NB4 (cell line): ENCODE data around the gene IFI6.
"Not testable (repeated sequence)": the region's sequence is repeated elsewhere in the genome, so short reads cannot be mapped to it uniquely, and the experiment has no call there.

ENCODE experiments used
- DNase-seq: peaks from one replicate; pipeline ENCODE4 v3.0.0; 2010; ENCODE audit warnings: low read depth
- H3K4me3 ChIP-seq: one replicate; pipeline ENCODE4 v1.5.1; 2011; ENCODE audit warnings: mild to moderate bottlenecking, low read depth, low read length, moderate library complexity
- MYC ChIP-seq: IDR thresholded peaks from 2 replicates; pipeline ENCODE4 v1.6.1; 2011; ENCODE audit warnings: low read depth, low read length
- POLR2A ChIP-seq: IDR thresholded peaks from 2 replicates; pipeline ENCODE4 v1.6.1; 2011; ENCODE audit warnings: mild to moderate bottlenecking; ENCODE audit not compliant: insufficient read length; ENCODE audit errors: extremely low read depth
- TF ChIP-seq, protein P1 (sequence below): IDR thresholded peaks from one replicate; pipeline ENCODE4 v1.5.1; 2012; ENCODE audit warnings: low read depth, low read length
- TF ChIP-seq, protein P2 (sequence below): IDR thresholded peaks from 2 replicates; pipeline ENCODE4 v1.6.1; 2011; ENCODE audit warnings: low read depth, low read length

Gene IFI6

GRCh38 chr1:27687906-27688305 is 15.9 kb upstream of the IFI6 start:
- DNase-seq = no peak
- no peak overlapping the region for H3K4me3 ChIP-seq
- TF ChIP-seq MYC (no peak), POLR2A (no peak)
- TF ChIP-seq, protein P1, sequence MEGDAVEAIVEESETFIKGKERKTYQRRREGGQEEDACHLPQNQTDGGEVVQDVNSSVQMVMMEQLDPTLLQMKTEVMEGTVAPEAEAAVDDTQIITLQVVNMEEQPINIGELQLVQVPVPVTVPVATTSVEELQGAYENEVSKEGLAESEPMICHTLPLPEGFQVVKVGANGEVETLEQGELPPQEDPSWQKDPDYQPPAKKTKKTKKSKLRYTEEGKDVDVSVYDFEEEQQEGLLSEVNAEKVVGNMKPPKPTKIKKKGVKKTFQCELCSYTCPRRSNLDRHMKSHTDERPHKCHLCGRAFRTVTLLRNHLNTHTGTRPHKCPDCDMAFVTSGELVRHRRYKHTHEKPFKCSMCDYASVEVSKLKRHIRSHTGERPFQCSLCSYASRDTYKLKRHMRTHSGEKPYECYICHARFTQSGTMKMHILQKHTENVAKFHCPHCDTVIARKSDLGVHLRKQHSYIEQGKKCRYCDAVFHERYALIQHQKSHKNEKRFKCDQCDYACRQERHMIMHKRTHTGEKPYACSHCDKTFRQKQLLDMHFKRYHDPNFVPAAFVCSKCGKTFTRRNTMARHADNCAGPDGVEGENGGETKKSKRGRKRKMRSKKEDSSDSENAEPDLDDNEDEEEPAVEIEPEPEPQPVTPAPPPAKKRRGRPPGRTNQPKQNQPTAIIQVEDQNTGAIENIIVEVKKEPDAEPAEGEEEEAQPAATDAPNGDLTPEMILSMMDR = no peak
- TF ChIP-seq, protein P2, sequence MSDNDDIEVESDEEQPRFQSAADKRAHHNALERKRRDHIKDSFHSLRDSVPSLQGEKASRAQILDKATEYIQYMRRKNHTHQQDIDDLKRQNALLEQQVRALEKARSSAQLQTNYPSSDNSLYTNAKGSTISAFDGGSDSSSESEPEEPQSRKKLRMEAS = no peak

- no peak overlapping the region for H3K4me3 ChIP-seq
- no peak for DNase-seq
These were observed 14.4 kb upstream of the IFI6 start for GRCh38 chr1:27686223-27686990.

GRCh38 chr1:27684176-27684575 is 12.2 kb upstream of the IFI6 start:
- TF ChIP-seq POLR2A = no peak
- TF ChIP-seq, protein P1 = no peak
- TF ChIP-seq, protein P2 = no peak
- TF ChIP-seq MYC = no peak
- H3K4me3 ChIP-seq = no peak overlapping the region
- no peak for DNase-seq

More at GRCh38 chr1:27686223-27686990, 14.4 kb upstream of the IFI6 start:
- TF ChIP-seq, protein P1 = no peak
- TF ChIP-seq, protein P2 = no peak
- no peak for TF ChIP-seq MYC

DNA sequence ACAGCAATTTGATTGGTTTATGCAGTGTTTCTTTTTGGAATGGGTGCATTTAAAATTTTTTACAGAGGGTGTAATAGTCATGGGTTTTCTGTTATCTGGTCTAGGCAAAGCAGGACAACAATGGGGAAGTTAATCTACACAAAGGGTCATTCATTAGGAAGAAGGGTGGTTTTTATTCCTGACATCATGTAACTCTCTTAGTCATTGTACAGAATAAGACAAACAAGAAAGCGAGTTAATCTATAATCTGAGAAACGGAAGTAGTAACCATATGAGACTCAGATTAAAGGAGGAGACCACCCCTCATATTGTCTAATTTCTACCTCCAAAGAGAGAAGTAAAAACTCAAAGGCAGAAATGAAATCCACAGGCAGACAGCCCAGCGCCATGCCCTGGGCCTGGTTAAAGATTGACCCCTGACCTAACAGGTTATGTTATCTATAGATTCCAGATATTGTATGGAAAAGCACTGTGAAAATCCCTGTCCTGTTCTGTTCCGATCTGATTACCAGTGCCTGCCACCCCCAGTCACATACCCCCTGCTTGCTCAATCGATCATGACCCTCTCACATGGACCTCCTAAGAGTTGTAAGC is 10.5 kb upstream of the IFI6 start:
- no peak for DNase-seq
- TF ChIP-seq, protein P2 = no peak
- TF ChIP-seq, protein P1 = no peak
- no peak for TF ChIP-seq MYC
- H3K4me3 ChIP-seq = no peak overlapping the region

DNA sequence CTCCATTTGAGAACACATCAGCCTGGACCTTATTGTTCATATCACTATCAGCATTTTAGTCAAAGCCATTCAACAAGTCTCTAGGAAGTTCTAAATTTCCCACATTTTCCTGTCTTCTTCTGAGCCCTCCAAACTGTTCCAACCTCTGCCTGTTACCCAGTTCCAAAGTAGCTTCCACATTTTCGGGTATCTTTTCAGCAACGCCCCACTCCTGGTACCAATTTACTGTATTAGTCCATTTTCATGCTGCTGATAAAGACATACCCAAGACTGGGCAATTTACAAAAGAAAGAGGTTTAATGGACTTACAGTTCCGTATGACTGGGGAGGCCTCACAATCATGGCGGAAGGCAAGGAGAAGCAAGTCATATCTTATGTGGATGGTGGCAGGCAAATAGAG is 9.6 kb upstream of the IFI6 start:
- not testable (repeated sequence) for H3K4me3 ChIP-seq, DNase-seq

DNA sequence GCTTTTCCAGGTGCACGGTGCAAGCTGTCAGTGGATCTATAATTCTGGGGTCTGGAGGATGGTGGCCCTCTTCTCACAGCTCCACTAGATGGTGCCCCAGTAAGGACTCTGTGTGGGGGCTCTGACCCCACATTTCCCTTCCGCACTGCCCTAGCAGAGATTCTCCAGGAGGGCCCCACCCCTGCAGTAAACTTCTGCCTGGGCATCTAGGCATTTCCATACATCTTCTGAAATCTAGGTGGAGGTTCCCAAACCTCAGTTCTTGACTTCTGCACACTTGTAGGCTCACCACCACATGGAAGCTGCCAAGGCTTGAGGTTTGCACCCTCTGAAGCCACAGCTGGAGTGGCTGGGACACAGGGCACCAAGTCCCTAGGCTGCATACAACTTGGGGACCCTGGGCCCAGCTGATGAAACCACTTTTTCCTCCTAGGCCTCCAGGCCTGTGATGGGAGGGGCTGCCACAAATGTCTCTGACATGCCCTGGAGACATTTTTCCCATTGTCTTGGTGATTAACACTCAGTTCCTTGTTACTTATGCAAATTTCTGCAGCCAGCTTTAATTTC is 8.3 kb upstream of the IFI6 start:
- H3K4me3 ChIP-seq, DNase-seq: not testable (repeated sequence)
